Measurements from ENCODE around the gene CMPK1. TPM values are rescaled to one million over a fixed set of nuclear protein-coding genes. Genes with fewer than 3 reads are reported as not detected.

CMPK1 gene
- total and polyA plus RNA-seq, 2 of the 4 experiments (the other 2 are of a cell fraction): 23.1 to 31.9 TPM

GRCh38 chr1:47347735-47348134 is 14.1 kb downstream of the CMPK1 start:
- H3K56ac ChIP-seq (ENCODE audit: extremely low read depth, insufficient read depth, low read length): no peak overlapping the region
- DNase-seq: no peak
- H3K23ac ChIP-seq (ENCODE audit: low read depth, low read length): no peak overlapping the region
- H2BK120ac ChIP-seq (ENCODE audit: low read depth, low read length): no peak overlapping the region
- H3K18ac ChIP-seq (ENCODE audit: low read depth, low read length): no peak overlapping the region
- no peak overlapping the region for H4K5ac ChIP-seq (ENCODE audit: low read depth, low read length)
- H3K27me3 ChIP-seq (ENCODE audit: control insufficient read depth, insufficient read depth, low read length): no peaks in the 10 kb centered on the region
- no peak overlapping the region for H3K4me3 ChIP-seq (ENCODE audit: insufficient read depth, low read depth, low read length)
- no peak overlapping the region for H2AK9ac ChIP-seq (replicated peaks; ENCODE audit: low read depth, low read length, poor library complexity)
- peaks cover 15 to 60% of the 10 kb centered on the region in 2 experiments for H3K79me1 ChIP-seq (ENCODE audit: low read depth in 1 of 2, low read length in 2 of 2)
- 91% methylated on average over 6 of the region's 9 CpGs; no CpG with 5 or more reads in 1 of the 2 experiments for WGBS, 2 experiments (ENCODE audit: extremely low coverage in 2 of 2, insufficient read length in 1 of 2)
- H4K91ac ChIP-seq (ENCODE audit: insufficient read depth, low read depth, low read length): no peak overlapping the region
- H3K4me2 ChIP-seq (ENCODE audit: low read depth, low read length): no peak overlapping the region
- CTCF ChIA-PET: interaction anchor here (0.6 to 1.2 kb wide), 3 partner anchors 10 to 362 kb away, joined by 3 to 5 read pairs (median 3); no protein-coding TSS in a partner anchor
- H3K4ac ChIP-seq (ENCODE audit: low read depth, low read length): no peak overlapping the region; the same call in 1 of the 2 replicates
- no peak overlapping the region for H4K8ac ChIP-seq (ENCODE audit: low read depth in 2 of 2, low read length in 2 of 2)
- no peak overlapping the region for H2AFZ ChIP-seq (replicated peaks; ENCODE audit: low read length, poor library complexity)
- POLR2A ChIA-PET (ENCODE audit: unreplicated experiment): no interaction called here
- dilution Hi-C loops (cut with HindIII; ENCODE audit: low sequenced_read_pairs, unreplicated experiment): no loop called here
- no TSS peak for BruUV-seq (replicated peaks)
- H2BK20ac ChIP-seq (ENCODE audit: low read depth, low read length): no peak overlapping the region
- no peaks in the 10 kb centered on the region for H3K9me3 ChIP-seq (ENCODE audit: control insufficient read depth, insufficient read depth, low read length)
- no peak overlapping the region for H2AK5ac ChIP-seq (ENCODE audit: low read depth, low read length)
- intact Hi-C loops (cut with micrococcal nuclease): no loop called here
- H3K36me3 ChIP-seq (ENCODE audit: control insufficient read depth, insufficient read depth, low read length): no peaks in the 10 kb centered on the region; the same call in 1 of the 2 replicates
- no peak overlapping the region for H3K14ac ChIP-seq (replicated peaks; ENCODE audit: low read depth, low read length)
- H3K9ac ChIP-seq (ENCODE audit: low read depth, low read length): no peak overlapping the region
- in situ Hi-C loops (cut with MboI; ENCODE audit: low sequenced_read_pairs): no loop called here
- H3K27ac ChIP-seq (ENCODE audit: insufficient read depth, low read length): no peak overlapping the region
- TF ChIP-seq RFX5 (IDR thresholded peaks at IDR 0.05; ENCODE audit: low read depth, low read length): no peak
- no peak for TF ChIP-seq MXI1 (IDR thresholded peaks at IDR 0.05; ENCODE audit: borderline replicate concordance, low read depth, low read length)
- no peak for TF ChIP-seq USF2 (IDR thresholded peaks at IDR 0.05; ENCODE audit: low read depth, low read length)
- TF ChIP-seq POLR2A (IDR thresholded peaks at IDR 0.05; ENCODE audit: low read depth, low read length): no peak
- TF ChIP-seq MAZ (IDR thresholded peaks at IDR 0.05; ENCODE audit: borderline replicate concordance, low read depth, low read length): no peak
- TF ChIP-seq RAD21 (IDR thresholded peaks at IDR 0.05; ENCODE audit: low read length): no peak
- TF ChIP-seq BHLHE40 (IDR thresholded peaks at IDR 0.05; ENCODE audit: low read depth, low read length): no peak
- TF ChIP-seq MAFK (IDR thresholded peaks at IDR 0.05; ENCODE audit: low read depth, low read length): no peak
- TF ChIP-seq RCOR1 (IDR thresholded peaks at IDR 0.05; ENCODE audit: insufficient replicate concordance, low read length): no peak
- TF ChIP-seq, protein P1, sequence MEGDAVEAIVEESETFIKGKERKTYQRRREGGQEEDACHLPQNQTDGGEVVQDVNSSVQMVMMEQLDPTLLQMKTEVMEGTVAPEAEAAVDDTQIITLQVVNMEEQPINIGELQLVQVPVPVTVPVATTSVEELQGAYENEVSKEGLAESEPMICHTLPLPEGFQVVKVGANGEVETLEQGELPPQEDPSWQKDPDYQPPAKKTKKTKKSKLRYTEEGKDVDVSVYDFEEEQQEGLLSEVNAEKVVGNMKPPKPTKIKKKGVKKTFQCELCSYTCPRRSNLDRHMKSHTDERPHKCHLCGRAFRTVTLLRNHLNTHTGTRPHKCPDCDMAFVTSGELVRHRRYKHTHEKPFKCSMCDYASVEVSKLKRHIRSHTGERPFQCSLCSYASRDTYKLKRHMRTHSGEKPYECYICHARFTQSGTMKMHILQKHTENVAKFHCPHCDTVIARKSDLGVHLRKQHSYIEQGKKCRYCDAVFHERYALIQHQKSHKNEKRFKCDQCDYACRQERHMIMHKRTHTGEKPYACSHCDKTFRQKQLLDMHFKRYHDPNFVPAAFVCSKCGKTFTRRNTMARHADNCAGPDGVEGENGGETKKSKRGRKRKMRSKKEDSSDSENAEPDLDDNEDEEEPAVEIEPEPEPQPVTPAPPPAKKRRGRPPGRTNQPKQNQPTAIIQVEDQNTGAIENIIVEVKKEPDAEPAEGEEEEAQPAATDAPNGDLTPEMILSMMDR (conservative IDR thresholded peaks at IDR 0.05; ENCODE audit: low read depth, low read length): no peak
- no peak for TF ChIP-seq CEBPB (IDR thresholded peaks at IDR 0.05; ENCODE audit: low read depth, low read length)
- no peak for TF ChIP-seq CHD1 (IDR thresholded peaks at IDR 0.05; ENCODE audit: low read depth, low read length)
- TF ChIP-seq FOS (IDR thresholded peaks at IDR 0.05; ENCODE audit: low read depth, low read length): no peak
- H4K20me1 ChIP-seq (ENCODE audit: insufficient read depth, low read length): peaks cover 9% of the 10 kb centered on the region
- H3K9me1 ChIP-seq (ENCODE audit: insufficient read depth, low read length): peaks cover 8% of the 10 kb centered on the region
- no peak overlapping the region for H2BK15ac ChIP-seq (ENCODE audit: low read depth, low read length)
- ATAC-seq (ENCODE audit: low read depth): no peak
- H2BK5ac ChIP-seq (ENCODE audit: low read depth, low read length, poor library complexity, severe bottlenecking): no peak overlapping the region
- H3K4me1 ChIP-seq (ENCODE audit: control insufficient read depth, insufficient read depth, low read length): no peaks in the 10 kb centered on the region; the same call in 1 of the 2 replicates
